Liver (tissue), 9 donors: Measurements from ENCODE around the gene ADPRS. TPM values are rescaled to one million over a fixed set of nuclear protein-coding genes. Genes with fewer than 3 reads are reported as not detected.

Source experiments
- DNase-seq: peaks from one replicate; pipeline ENCODE4 v3.0.0-alpha.2; 2017; ENCODE audit warnings: low spot score
- H3K27ac ChIP-seq, 2 donors: one replicate each; pipeline ENCODE4 v1.7.0; 2013; ENCODE audit warnings: inconsistent platforms in 2 of 2, low read length in 2 of 2, control low read depth in 1 of 2, low read depth in 1 of 2, mild to moderate bottlenecking in 1 of 2
- H3K27me3 ChIP-seq, 4 donors: one replicate each; pipeline versions ENCODE4 v1.6.1 to v1.7.0; 2013; ENCODE audit warnings: low read length in 3 of 4, inconsistent platforms in 1 of 4, mild to moderate bottlenecking in 1 of 4, moderate library complexity in 1 of 4; ENCODE audit not compliant: control insufficient read depth in 4 of 4, insufficient read depth in 4 of 4
- H3K36me3 ChIP-seq, 4 donors: one replicate each; pipeline versions ENCODE4 v1.6.1 to v1.7.0; 2013; ENCODE audit warnings: low read length in 3 of 4, mild to moderate bottlenecking in 3 of 4, low read depth in 1 of 4, moderate library complexity in 1 of 4; ENCODE audit not compliant: control insufficient read depth in 4 of 4, insufficient read depth in 3 of 4
- H3K4me1 ChIP-seq, 4 donors: one replicate each; pipeline versions ENCODE4 v1.6.1 to v1.7.0; 2013; ENCODE audit warnings: low read length in 3 of 4, mild to moderate bottlenecking in 3 of 4, moderate library complexity in 1 of 4; ENCODE audit not compliant: control insufficient read depth in 4 of 4, insufficient read depth in 4 of 4
- H3K4me3 ChIP-seq, 3 donors: one replicate each; pipeline versions ENCODE4 v1.6.1 to v1.7.0; 2013; ENCODE audit warnings: low read length in 3 of 3, control low read depth in 1 of 3, low read depth in 1 of 3, mild to moderate bottlenecking in 1 of 3
- H3K9ac ChIP-seq, 2 donors: one replicate each; pipeline ENCODE4 v1.7.0; 2013; ENCODE audit warnings: low read length in 2 of 2, mild to moderate bottlenecking in 2 of 2, moderate library complexity in 2 of 2, control low read depth in 1 of 2, low read depth in 1 of 2
- H3K9me3 ChIP-seq, 4 donors: one replicate each; pipeline versions ENCODE4 v1.6.1 to v1.7.0; 2013; ENCODE audit warnings: low read length in 3 of 4; ENCODE audit not compliant: control insufficient read depth in 4 of 4
- ATF3 ChIP-seq: IDR thresholded peaks from 2 replicates; pipeline ENCODE4 v1.6.1; 2016; ENCODE audit warnings: antibody characterized with exemption
- CTCF ChIP-seq: fragments of 150-350 bp; IDR thresholded peaks from 2 replicates; pipeline ENCODE4 v1.5.1; 2017; ENCODE audit warnings: improper control_type of control experiment, low read depth, low read length; ENCODE audit not compliant: missing input control
- EGR1 ChIP-seq, 2 donors: IDR thresholded peaks; 2 replicates each; pipeline ENCODE4 v1.6.1; 2016 to 2018; ENCODE audit warnings: antibody characterized with exemption in 2 of 2, low read depth in 2 of 2
- FOXA1 ChIP-seq: IDR thresholded peaks from 2 replicates; pipeline ENCODE4 v1.6.1; 2016; ENCODE audit warnings: antibody characterized with exemption
- GABPA ChIP-seq, 2 donors: IDR thresholded peaks in 1 of 2; conservative IDR thresholded peaks in 1 of 2; 2 replicates each; pipeline ENCODE4 v1.6.1; 2016; ENCODE audit warnings: antibody characterized with exemption in 2 of 2, mild to moderate bottlenecking in 1 of 2, moderate library complexity in 1 of 2
- HNF4A ChIP-seq, 2 donors: conservative IDR thresholded peaks; 2 replicates each; pipeline ENCODE4 v1.6.1; 2016; ENCODE audit warnings: antibody characterized with exemption in 2 of 2, mild to moderate bottlenecking in 2 of 2
- HNF4G ChIP-seq: IDR thresholded peaks from 2 replicates; pipeline ENCODE4 v1.6.1; 2016; ENCODE audit warnings: antibody characterized with exemption
- MAX ChIP-seq: IDR thresholded peaks from 2 replicates; pipeline ENCODE4 v1.6.1; 2016; ENCODE audit warnings: antibody characterized with exemption
- NR2F2 ChIP-seq: IDR thresholded peaks from 2 replicates; pipeline ENCODE4 v1.6.1; 2016; ENCODE audit warnings: antibody characterized with exemption
- RAD21 ChIP-seq, 2 donors: IDR thresholded peaks; 2 replicates each; pipeline ENCODE4 v1.6.1; 2016; ENCODE audit warnings: antibody characterized with exemption in 2 of 2, mild to moderate bottlenecking in 2 of 2
- RXRA ChIP-seq, 2 donors: IDR thresholded peaks; 2 replicates each; pipeline ENCODE4 v1.6.1; 2017 to 2018; ENCODE audit warnings: antibody characterized with exemption in 2 of 2, mild to moderate bottlenecking in 1 of 2
- TAF1 ChIP-seq: conservative IDR thresholded peaks from 2 replicates; pipeline ENCODE4 v1.6.1; 2016; ENCODE audit warnings: antibody characterized with exemption, mild to moderate bottlenecking
- YY1 ChIP-seq: IDR thresholded peaks from 2 replicates; pipeline ENCODE4 v1.6.1; 2016; ENCODE audit warnings: antibody characterized with exemption, mild to moderate bottlenecking
- ZBTB33 ChIP-seq: IDR thresholded peaks from 2 replicates; pipeline ENCODE4 v1.6.1; 2016; ENCODE audit warnings: antibody characterized with exemption
- WGBS: extraction: QIAGEN DNeasy Blood & Tissue Kit; methylation state at CpG from one replicate; pipeline ENCODE4 v1.1.7; 2013; 5-methylcytosine and 5-hydroxymethylcytosine counted together
- polyA plus RNA-seq, 2 donors: library from polyadenylated mRNA; stranded (reverse) in 1 of 2; unstranded in 1 of 2; fragments of 200-250 nt in 1 of 2; fragments of >200 nt in 1 of 2; fragmentation: Nextera tagmentation in 1 of 2; extraction: Ambion mirVana in 1 of 2; gene quantifications; one replicate each; pipeline versions ENCODE4 v1.2.1 to v1.2.3, GENCODE V29; 2013 to 2015
- total RNA-seq, 2 donors: library from RNA; depleted of rRNA; stranded (reverse); fragments of >200 nt; gene quantifications; one replicate each; pipeline ENCODE4 v1.2.3, GENCODE V29; 2014
- donor health status: healthy.
- donor health status: healthy.
- donor health status: healthy.
- donor health status: healthy.
- donor health status: healthy.

Gene ADPRS
- total and polyA plus RNA-seq, 4 donors, result 9.4 to 13.1 (median 11.0) TPM

- no peak for TF ChIP-seq CTCF
- no peak for TF ChIP-seq YY1
- no peak for TF ChIP-seq NR2F2
- TF ChIP-seq ATF3, result no peak
Observed at GRCh38 chr1:36126797-36127500, 38.3 kb downstream of the ADPRS start (continued).

GRCh38 chr1:36128126-36128904 is 39.6 kb downstream of the ADPRS start:
- Histone ChIP-seq H3K36me3 (no peaks in the 10 kb centered on the region), H3K4me3 (no peak overlapping the region), H3K9me3 (no peaks in the 10 kb centered on the region), H3K27me3 (no peaks in the 10 kb centered on the region), H3K9ac (no peak overlapping the region), H3K27ac (no peak overlapping the region), H3K4me1 (peaks cover 0 to 3% (median 0%) of the 10 kb centered on the region in 4 donors)
- TF ChIP-seq RAD21 (IDR thresholded peaks at IDR 0.05), result no peak
- WGBS, result 90% methylated on average over 11 of the region's 11 CpGs
- no peak for DNase-seq

- no peak for TF ChIP-seq TAF1
- TF ChIP-seq MAX, result no peak
- no peak for TF ChIP-seq ZBTB33
- peaks cover 0 to 3% (median 0%) of the 10 kb centered on the region in 4 donors for H3K4me1 ChIP-seq
- no peaks in the 10 kb centered on the region for H3K9me3 ChIP-seq
- no peaks in the 10 kb centered on the region for H3K36me3 ChIP-seq
- no peak overlapping the region for H3K27ac ChIP-seq
- H3K27me3 ChIP-seq, result no peaks in the 10 kb centered on the region
- no peak overlapping the region for H3K9ac ChIP-seq
- DNase-seq, result no peak
- 92% methylated on average over 3 of the region's 3 CpGs for WGBS
- H3K4me3 ChIP-seq, result no peak overlapping the region
Observed at GRCh38 chr1:36128905-36129206, 40.2 kb downstream of the ADPRS start.

GRCh38 chr1:36132029-36132428 is 43.3 kb downstream of the ADPRS start:
- 81% methylated on average over 3 of the region's 3 CpGs for WGBS
- Histone ChIP-seq H3K4me3 (no peak overlapping the region), H3K4me1 (no peaks in the 10 kb centered on the region), H3K9me3 (no peaks in the 10 kb centered on the region), H3K27me3 (no peaks in the 10 kb centered on the region), H3K36me3 (peaks cover 1 to 9% (median 5%) of the 10 kb centered on the region in 4 donors), H3K27ac (no peak overlapping the region), H3K9ac (no peak overlapping the region)
- DNase-seq, result no peak
- no peak for TF ChIP-seq ATF3
- TF ChIP-seq TAF1, result no peak
- no peak for TF ChIP-seq GABPA (IDR thresholded peaks at IDR 0.05 in 1 of 2, conservative IDR thresholded peaks at IDR 0.05 in 1 of 2)
- no peak for TF ChIP-seq CTCF
- no peak for TF ChIP-seq RXRA (IDR thresholded peaks at IDR 0.05)
- no peak for TF ChIP-seq HNF4G
- no peak for TF ChIP-seq EGR1 (IDR thresholded peaks at IDR 0.05; ENCODE audit: low read depth in 2 of 2)
- no peak for TF ChIP-seq HNF4A (conservative IDR thresholded peaks at IDR 0.05)
- TF ChIP-seq ZBTB33, result no peak
- no peak for TF ChIP-seq FOXA1
